Mesenchymal stem cell (in vitro differentiated cells and primary cell): ENCODE results near the gene CTU2.

Experiments used
- DNase-seq: peaks from one replicate; pipeline ENCODE4 v3.0.0-alpha.2; 2013
- H2AFZ ChIP-seq: one replicate; pipeline ENCODE4 v1.6.1; 2013; ENCODE audit warnings: low read depth, mild to moderate bottlenecking, control low read depth, inconsistent platforms, low read length, moderate library complexity
- H2AK5ac ChIP-seq: 2 replicates; pipeline ENCODE4 v1.6.1; 2013; ENCODE audit warnings: low read length, moderate library complexity, mild to moderate bottlenecking, inconsistent platforms; ENCODE audit not compliant: severe bottlenecking
- H2BK120ac ChIP-seq: one replicate; pipeline ENCODE4 v1.6.1; 2013; ENCODE audit warnings: low read depth, mild to moderate bottlenecking, inconsistent platforms, low read length, moderate library complexity
- H2BK12ac ChIP-seq, 2 experiments: one replicate each; pipeline ENCODE4 v1.6.1; 2013; ENCODE audit warnings: inconsistent platforms in 2 of 2, low read length in 2 of 2, mild to moderate bottlenecking in 2 of 2, moderate library complexity in 2 of 2, control low read depth in 1 of 2
- H2BK15ac ChIP-seq: one replicate; pipeline ENCODE4 v1.6.1; 2013; ENCODE audit warnings: mild to moderate bottlenecking, low read depth, inconsistent platforms; ENCODE audit not compliant: poor library complexity, severe bottlenecking
- H2BK5ac ChIP-seq: 2 replicates; pipeline ENCODE4 v1.6.1; 2013; ENCODE audit warnings: low read depth, mild to moderate bottlenecking, low read length, control low read depth, inconsistent platforms; ENCODE audit not compliant: poor library complexity, severe bottlenecking
- H3K14ac ChIP-seq, 2 experiments: one replicate each; pipeline ENCODE4 v1.6.1; 2013; ENCODE audit warnings: inconsistent platforms in 2 of 2, low read length in 2 of 2, control low read depth in 1 of 2, mild to moderate bottlenecking in 1 of 2, moderate library complexity in 1 of 2
- H3K18ac ChIP-seq, 2 experiments: one replicate each; pipeline ENCODE4 v1.6.1; 2013; ENCODE audit warnings: inconsistent platforms in 2 of 2, low read length in 2 of 2, control low read depth in 1 of 2, low read depth in 1 of 2, mild to moderate bottlenecking in 1 of 2
- H3K23ac ChIP-seq, 2 experiments: one replicate each; pipeline ENCODE4 v1.6.1; 2013; ENCODE audit warnings: inconsistent platforms in 2 of 2, low read length in 2 of 2, mild to moderate bottlenecking in 2 of 2, moderate library complexity in 2 of 2, control low read depth in 1 of 2
- H3K27ac ChIP-seq: 2 replicates; pipeline ENCODE4 v1.5.1; 2013; ENCODE audit warnings: mild to moderate bottlenecking, moderate library complexity, low read length, control low read depth, inconsistent platforms; ENCODE audit not compliant: poor library complexity, severe bottlenecking
- H3K27me3 ChIP-seq, 2 experiments: 2 replicates each; pipeline versions ENCODE4 v1.6.1 to v1.7.0; 2013; ENCODE audit warnings: low read length in 2 of 2, mild to moderate bottlenecking in 2 of 2, moderate library complexity in 2 of 2, control low read depth in 1 of 2, inconsistent platforms in 1 of 2; ENCODE audit not compliant: control insufficient read depth in 1 of 2, insufficient read depth in 1 of 2
- H3K36me3 ChIP-seq, 2 experiments: 2 replicates each; pipeline versions ENCODE4 v1.6.1 to v1.7.0; 2013; ENCODE audit warnings: low read length in 2 of 2, control low read depth in 1 of 2, inconsistent platforms in 1 of 2, low read depth in 1 of 2, mild to moderate bottlenecking in 1 of 2; ENCODE audit not compliant: insufficient read depth in 2 of 2, control insufficient read depth in 1 of 2
- H3K4ac ChIP-seq, 2 experiments: one replicate each; pipeline ENCODE4 v1.6.1; 2013; ENCODE audit warnings: inconsistent platforms in 2 of 2, low read length in 2 of 2, mild to moderate bottlenecking in 2 of 2, moderate library complexity in 2 of 2, control low read depth in 1 of 2, low read depth in 1 of 2
- H3K4me1 ChIP-seq: 2 replicates; pipeline ENCODE4 v1.6.1; 2013; ENCODE audit warnings: low read depth, low read length, control low read depth; ENCODE audit not compliant: control insufficient read depth, insufficient read depth
- H3K4me2 ChIP-seq: 2 replicates; pipeline ENCODE4 v1.6.1; 2013; ENCODE audit warnings: low read length, mild to moderate bottlenecking, inconsistent platforms; ENCODE audit not compliant: poor library complexity, severe bottlenecking
- H3K4me3 ChIP-seq, 2 experiments: 2 replicates each; pipeline versions ENCODE4 v1.5.1 to v1.7.0; 2013; ENCODE audit warnings: low read length in 2 of 2, mild to moderate bottlenecking in 2 of 2, control low read depth in 1 of 2, low read depth in 1 of 2; ENCODE audit not compliant: insufficient read depth in 1 of 2
- H3K79me1 ChIP-seq: replicated peaks from 2 replicates; pipeline ENCODE4 v1.6.1; 2013; ENCODE audit warnings: mild to moderate bottlenecking, control low read depth, low read length, inconsistent platforms; ENCODE audit not compliant: poor library complexity, severe bottlenecking
- H3K9ac ChIP-seq: 2 replicates; pipeline ENCODE4 v1.7.0; 2013; ENCODE audit warnings: mild to moderate bottlenecking, low read length, moderate library complexity
- H3K9me3 ChIP-seq: 2 replicates; pipeline ENCODE4 v1.7.0; 2013; ENCODE audit warnings: mild to moderate bottlenecking, low read length; ENCODE audit not compliant: control insufficient read depth
- H4K8ac ChIP-seq: one replicate; pipeline ENCODE4 v1.6.1; 2013; ENCODE audit warnings: inconsistent platforms, mild to moderate bottlenecking, low read length, moderate library complexity
- H4K91ac ChIP-seq: one replicate; pipeline ENCODE4 v1.6.1; 2013; ENCODE audit warnings: mild to moderate bottlenecking, low read length, inconsistent platforms
- WGBS: methylation state at CpG from one replicate; pipeline ENCODE4 v1.1.7; 2013; ENCODE audit warnings: mixed read lengths; 5-methylcytosine and 5-hydroxymethylcytosine counted together

The CTU2 gene

DNA sequence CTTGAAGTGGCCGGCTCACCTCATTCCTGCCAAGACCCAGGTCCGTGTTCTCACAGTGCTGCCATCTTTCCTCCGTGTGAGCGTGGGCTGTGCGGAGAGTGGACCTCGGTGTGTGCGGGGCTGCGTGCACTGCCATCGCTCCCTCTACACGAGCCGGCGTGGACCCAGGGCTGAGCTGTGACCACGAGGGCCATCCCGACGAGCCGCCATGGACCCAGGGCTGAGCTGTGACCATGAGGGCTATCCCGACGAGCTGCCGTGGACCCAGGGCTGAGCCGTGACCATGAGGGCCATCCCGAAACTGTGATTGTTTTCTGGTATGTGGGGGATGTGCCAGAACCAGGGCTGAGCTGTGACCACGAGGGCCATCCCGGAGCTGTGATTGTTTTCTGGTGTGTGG, 34.5 kb upstream of the CTU2 start:
- no peak overlapping the region for H3K23ac ChIP-seq
- H3K9ac ChIP-seq: no peak overlapping the region
- H3K4me2 ChIP-seq: no peak overlapping the region
- peaks cover 4% of the 10 kb centered on the region for H3K4me1 ChIP-seq
- no peaks in the 10 kb centered on the region for H3K79me1 ChIP-seq
- no peak overlapping the region for H3K18ac ChIP-seq
- H3K27me3 ChIP-seq: peaks cover 0 to 7% of the 10 kb centered on the region in 2 experiments
- H3K27ac ChIP-seq: no peak overlapping the region
- H3K4ac ChIP-seq: no peak overlapping the region
- no peak overlapping the region for H2BK5ac ChIP-seq
- H3K14ac ChIP-seq: no peak overlapping the region
- H2AK5ac ChIP-seq: no peak overlapping the region
- no peak overlapping the region for H2AFZ ChIP-seq
- peak overlapping the region in 1 of 2 experiments; percentile 10 for H2BK12ac ChIP-seq
- no peak overlapping the region for H2BK15ac ChIP-seq
- H2BK120ac ChIP-seq: no peak overlapping the region
- H3K36me3 ChIP-seq: peaks cover 24 to 26% of the 10 kb centered on the region in 2 experiments
- WGBS: 95% methylated on average over 23 of the region's 23 CpGs
- H3K4me3 ChIP-seq: no peak overlapping the region
- H4K91ac ChIP-seq: peak overlapping the region; percentile 54
- no peak overlapping the region for H4K8ac ChIP-seq
- no peaks in the 10 kb centered on the region for H3K9me3 ChIP-seq
- no peak for DNase-seq

DNA sequence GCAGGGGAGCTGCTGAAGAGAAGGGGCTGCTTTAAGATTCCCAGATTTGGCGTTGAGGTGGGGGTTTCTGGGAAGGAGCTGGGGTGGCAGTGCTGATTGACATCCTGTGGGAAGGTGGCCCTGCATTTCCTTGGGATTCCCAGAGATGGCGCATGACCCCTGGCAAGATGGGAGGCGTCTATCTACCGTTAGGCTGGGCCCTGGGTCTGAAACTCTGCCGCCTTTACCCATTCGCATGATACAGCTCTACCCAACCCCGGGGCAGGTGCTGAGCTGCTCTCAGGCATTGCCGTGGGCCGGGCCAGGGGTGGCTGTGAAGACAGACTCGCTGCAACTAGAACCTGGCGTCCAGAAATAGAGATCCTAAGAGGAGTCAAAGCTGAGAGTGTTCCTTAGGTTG, 33.5 kb upstream of the CTU2 start:
- Histone ChIP-seq H2AK5ac (no peak overlapping the region), H3K9me3 (no peaks in the 10 kb centered on the region), H3K27me3 (peaks cover 0 to 16% of the 10 kb centered on the region in 2 experiments), H3K27ac (no peak overlapping the region), H3K18ac (no peak overlapping the region), H2BK5ac (no peak overlapping the region), H3K4me3 (no peak overlapping the region), H2AFZ (no peak overlapping the region), H3K4me1 (no peaks in the 10 kb centered on the region), H3K79me1 (no peaks in the 10 kb centered on the region), H3K4me2 (no peak overlapping the region), H2BK120ac (no peak overlapping the region), H3K23ac (peak overlapping the region in 1 of 2 experiments; percentile 16), H3K36me3 (peaks cover 24% of the 10 kb centered on the region in 2 experiments), H2BK15ac (no peak overlapping the region), H3K14ac (no peak overlapping the region), H4K8ac (no peak overlapping the region), H3K4ac (no peak overlapping the region), H2BK12ac (no peak overlapping the region), H4K91ac (no peak overlapping the region), H3K9ac (no peak overlapping the region)
- no peak for DNase-seq
- 35% methylated on average over 11 of the region's 11 CpGs for WGBS

DNA sequence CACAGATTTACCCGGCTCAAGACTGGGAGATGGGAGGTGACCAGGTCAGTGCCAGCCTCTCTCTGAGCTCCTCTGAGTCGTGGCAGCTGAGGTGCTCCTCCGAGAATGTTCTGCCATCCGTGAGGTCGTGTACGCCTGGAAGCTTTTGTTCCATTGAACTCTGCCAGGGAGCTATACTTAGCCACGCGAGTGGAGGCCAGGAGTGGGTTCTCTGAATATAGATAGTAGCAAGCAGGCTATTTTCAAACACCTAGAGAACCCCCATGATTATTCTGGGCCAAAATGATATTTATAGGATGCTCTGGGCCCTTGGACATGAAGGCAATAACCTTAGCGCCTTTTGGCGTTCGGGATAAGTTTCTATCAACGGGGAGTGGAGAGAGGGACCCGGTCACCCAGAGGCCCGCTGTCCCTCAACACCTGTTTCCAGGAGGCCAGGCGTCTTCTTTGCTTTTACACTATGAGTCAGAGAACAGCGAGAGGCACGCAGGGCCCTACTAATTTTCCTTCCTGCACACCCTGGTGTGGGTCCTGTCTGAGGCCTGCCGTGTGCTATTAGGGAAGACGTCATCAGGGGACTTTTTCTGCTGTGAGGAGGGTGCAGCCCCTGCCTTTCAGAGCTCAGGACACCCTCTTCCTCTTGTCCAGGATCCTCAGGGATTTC, 32.5 kb upstream of the CTU2 start:
- no peak overlapping the region for H3K14ac ChIP-seq
- 95% methylated on average over 15 of the region's 19 CpGs for WGBS
- H2BK120ac ChIP-seq: no peak overlapping the region
- no peak overlapping the region for H3K27ac ChIP-seq
- no peak overlapping the region for H2AFZ ChIP-seq
- H3K4ac ChIP-seq: no peak overlapping the region
- peaks cover 24% of the 10 kb centered on the region in 2 experiments for H3K36me3 ChIP-seq
- no peak overlapping the region for H2AK5ac ChIP-seq
- H3K23ac ChIP-seq: no peak overlapping the region
- no peak overlapping the region for H2BK15ac ChIP-seq
- no peak overlapping the region for H3K9ac ChIP-seq
- no peak overlapping the region for H3K18ac ChIP-seq
- H2BK12ac ChIP-seq: no peak overlapping the region
- H3K27me3 ChIP-seq: peaks cover 0 to 27% of the 10 kb centered on the region in 2 experiments
- no peaks in the 10 kb centered on the region for H3K79me1 ChIP-seq
- no peak overlapping the region for H2BK5ac ChIP-seq
- no peak for DNase-seq
- no peaks in the 10 kb centered on the region for H3K4me1 ChIP-seq
- H4K91ac ChIP-seq: no peak overlapping the region
- H4K8ac ChIP-seq: no peak overlapping the region
- no peak overlapping the region for H3K4me2 ChIP-seq
- H3K9me3 ChIP-seq: no peaks in the 10 kb centered on the region
- H3K4me3 ChIP-seq: no peak overlapping the region

DNA sequence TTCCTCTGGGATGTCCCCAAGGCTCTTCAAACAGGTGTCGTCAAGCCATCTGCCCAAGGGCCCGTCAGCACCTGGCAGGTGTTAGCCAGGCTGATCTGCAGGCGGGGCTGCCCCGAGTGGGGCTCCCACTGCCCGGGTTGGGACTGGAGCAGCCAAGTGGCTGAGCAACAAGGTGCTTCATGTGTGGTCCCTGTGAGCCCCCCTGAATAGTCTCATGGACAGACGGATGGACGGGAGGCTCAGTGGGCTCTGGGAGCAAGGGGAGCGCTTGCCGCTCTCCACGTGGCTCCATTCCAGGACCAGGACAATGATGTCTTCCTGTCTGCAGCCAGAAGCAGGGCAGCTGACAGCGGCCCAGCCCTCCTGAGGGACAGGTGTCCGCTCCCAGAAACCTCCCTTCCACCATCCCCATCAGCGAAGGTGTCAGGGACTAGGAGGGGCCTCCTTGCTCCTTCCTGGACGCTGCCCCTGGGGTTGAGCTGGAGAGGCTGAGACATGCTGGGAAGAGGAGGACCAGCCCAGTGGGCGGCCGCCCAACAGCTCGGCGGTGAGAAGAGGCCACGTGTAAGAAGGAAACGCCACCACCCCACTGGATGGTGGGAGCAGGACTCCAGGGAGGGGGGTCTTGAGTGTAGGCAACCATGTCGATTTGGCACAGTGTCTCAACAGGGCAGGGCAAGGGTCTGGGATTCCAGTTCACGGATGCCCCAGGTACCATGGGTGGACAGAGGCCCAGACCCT, 29.6 kb upstream of the CTU2 start:
- H3K4me2 ChIP-seq: no peak overlapping the region
- H3K18ac ChIP-seq: no peak overlapping the region
- H3K14ac ChIP-seq: no peak overlapping the region
- peaks cover 13 to 41% of the 10 kb centered on the region in 2 experiments for H3K27me3 ChIP-seq
- H2AFZ ChIP-seq: no peak overlapping the region
- no peak overlapping the region for H3K27ac ChIP-seq
- peaks cover 22 to 28% of the 10 kb centered on the region in 2 experiments for H3K36me3 ChIP-seq
- H2AK5ac ChIP-seq: no peak overlapping the region
- peaks cover 8% of the 10 kb centered on the region for H3K4me1 ChIP-seq
- H3K79me1 ChIP-seq: no peaks in the 10 kb centered on the region
- H2BK5ac ChIP-seq: no peak overlapping the region
- no peaks in the 10 kb centered on the region for H3K9me3 ChIP-seq
- H4K8ac ChIP-seq: no peak overlapping the region
- no peak overlapping the region for H4K91ac ChIP-seq
- no peak overlapping the region for H3K4me3 ChIP-seq
- 98% methylated on average over 18 of the region's 22 CpGs for WGBS
- H2BK120ac ChIP-seq: no peak overlapping the region
- H2BK15ac ChIP-seq: no peak overlapping the region
- H3K4ac ChIP-seq: no peak overlapping the region
- H3K9ac ChIP-seq: no peak overlapping the region
- H3K23ac ChIP-seq: no peak overlapping the region
- no peak for DNase-seq
- H2BK12ac ChIP-seq: no peak overlapping the region
